ENCODE results near the gene TMEM272. TPM values are rescaled to one million over a fixed set of nuclear protein-coding genes. Genes with fewer than 3 reads are reported as not detected.

TMEM272 gene
- total and polyA plus RNA-seq, 2 of the 4 experiments (the other 2 are of a cell fraction): not detected

GRCh38 chr13:51803422-51804294 lies 41.3 kb downstream of the TMEM272 start, which contains the start of gene DHRS12:
DHRS12 (minus strand) TSS chr13:51804163; CDS start chr13:51799659, 4,504 bp downstream.
- H2BK120ac ChIP-seq (ENCODE audit: low read depth, low read length): peak within 1 kb of the TSS; percentile 54
- peak within 1 kb of the TSS; percentile 16; the same call in 1 of the 3 replicates for H2BK15ac ChIP-seq (ENCODE audit: low read depth, low read length)
- peak within 1 kb of the TSS; percentile 66 for H4K91ac ChIP-seq (ENCODE audit: insufficient read depth, low read depth, low read length)
- H4K20me1 ChIP-seq (ENCODE audit: insufficient read depth, low read length): no peaks in the 10 kb centered on the region
- BruUV-seq (replicated peaks): no TSS peak
- H3K4me3 ChIP-seq (ENCODE audit: insufficient read depth, low read depth, low read length): peak within 1 kb of the TSS; percentile 84
- peaks cover 4% of the 10 kb centered on the region for H3K4me1 ChIP-seq (ENCODE audit: control insufficient read depth, insufficient read depth, low read length)
- no peaks in the 10 kb centered on the region for H3K27me3 ChIP-seq (ENCODE audit: control insufficient read depth, insufficient read depth, low read length)
- intact Hi-C loops (cut with micrococcal nuclease) (loop anchor here (1.0 to 10.0 kb wide), 3 partner anchors 218 to 579 kb away; partner anchors contain the start of genes FAM124A and INTS6), dilution Hi-C loops (cut with HindIII; ENCODE audit: low sequenced_read_pairs, unreplicated experiment) (no loop called here), in situ Hi-C loops (cut with MboI; ENCODE audit: low sequenced_read_pairs) (no loop called here)
- peak within 1 kb of the TSS; percentile 64 for H3K9ac ChIP-seq (ENCODE audit: low read depth, low read length)
- peak within 1 kb of the TSS; percentile 71 for H2AK5ac ChIP-seq (ENCODE audit: low read depth, low read length)
- H3K36me3 ChIP-seq (ENCODE audit: control insufficient read depth, insufficient read depth, low read length): no peaks in the 10 kb centered on the region
- WGBS, 2 experiments (ENCODE audit: extremely low coverage in 2 of 2, insufficient read length in 1 of 2): 0% methylated on average over 44 of the region's 91 CpGs; no CpG with 5 or more reads in 1 of the 2 experiments
- H2AFZ ChIP-seq (replicated peaks; ENCODE audit: low read length, poor library complexity): peak within 1 kb of the TSS; percentile 98
- H2BK5ac ChIP-seq (ENCODE audit: low read depth, low read length, poor library complexity, severe bottlenecking): peak within 1 kb of the TSS; percentile 40
- peaks cover 4% of the 10 kb centered on the region; the same call in 1 of the 2 replicates for H3K9me1 ChIP-seq (ENCODE audit: insufficient read depth, low read length)
- H3K23ac ChIP-seq (ENCODE audit: low read depth, low read length): peak within 1 kb of the TSS; percentile 87
- TF ChIP-seq MAZ (IDR thresholded peaks at IDR 0.05; ENCODE audit: borderline replicate concordance, low read depth, low read length): peak; percentile 78; the same call in 1 of the 2 replicates
- TF ChIP-seq, protein P1, sequence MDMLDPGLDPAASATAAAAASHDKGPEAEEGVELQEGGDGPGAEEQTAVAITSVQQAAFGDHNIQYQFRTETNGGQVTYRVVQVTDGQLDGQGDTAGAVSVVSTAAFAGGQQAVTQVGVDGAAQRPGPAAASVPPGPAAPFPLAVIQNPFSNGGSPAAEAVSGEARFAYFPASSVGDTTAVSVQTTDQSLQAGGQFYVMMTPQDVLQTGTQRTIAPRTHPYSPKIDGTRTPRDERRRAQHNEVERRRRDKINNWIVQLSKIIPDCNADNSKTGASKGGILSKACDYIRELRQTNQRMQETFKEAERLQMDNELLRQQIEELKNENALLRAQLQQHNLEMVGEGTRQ (IDR thresholded peaks at IDR 0.05; ENCODE audit: low read depth, low read length): peak; percentile 85
- no peak; the same call in 1 of the 2 replicates for TF ChIP-seq CHD1 (IDR thresholded peaks at IDR 0.05; ENCODE audit: low read depth, low read length)
- TF ChIP-seq RAD21 (IDR thresholded peaks at IDR 0.05; ENCODE audit: low read length): peak; percentile 26; the same call in 1 of the 2 replicates
- no peak for TF ChIP-seq MAFK (IDR thresholded peaks at IDR 0.05; ENCODE audit: low read depth, low read length)
- TF ChIP-seq POLR2A (IDR thresholded peaks at IDR 0.05; ENCODE audit: low read depth, low read length): peak; percentile 94
- TF ChIP-seq MXI1 (IDR thresholded peaks at IDR 0.05; ENCODE audit: borderline replicate concordance, low read depth, low read length): 0 out of 2 replicates have a peak, but pooled peaks have one; percentile 29
- no peak for TF ChIP-seq RFX5 (IDR thresholded peaks at IDR 0.05; ENCODE audit: low read depth, low read length)
- TF ChIP-seq NFE2L2 (IDR thresholded peaks at IDR 0.05; ENCODE audit: low read depth, low read length): no peak
- peak; percentile 60; the same call in 1 of the 2 replicates for TF ChIP-seq CEBPB (IDR thresholded peaks at IDR 0.05; ENCODE audit: low read depth, low read length)
- ATAC-seq (ENCODE audit: low read depth) (peak; percentile 96), DNase-seq (peak; percentile 66)
- peak within 1 kb of the TSS; percentile 85 for H3K4ac ChIP-seq (ENCODE audit: low read depth, low read length)
- peak within 1 kb of the TSS; percentile 44 for H2BK20ac ChIP-seq (ENCODE audit: low read depth, low read length)
- H3K27ac ChIP-seq (ENCODE audit: insufficient read depth, low read length): peak within 1 kb of the TSS; percentile 40; the same call in 1 of the 2 replicates
- H3K18ac ChIP-seq (ENCODE audit: low read depth, low read length): peak within 1 kb of the TSS; percentile 45
- ChIA-PET CTCF (no interaction called here), POLR2A (ENCODE audit: unreplicated experiment) (interaction anchor here (0.5 to 1.5 kb wide), 2 partner anchors 186 to 350 kb away, joined by 6 to 7 read pairs; no protein-coding TSS in a partner anchor)
- peak within 1 kb of the TSS; percentile 61 for H4K5ac ChIP-seq (ENCODE audit: low read depth, low read length)
- peaks cover 0 to 9% of the 10 kb centered on the region in 2 experiments; a peak in 1 of 4 replicates for H3K79me1 ChIP-seq (ENCODE audit: low read depth in 1 of 2, low read length in 2 of 2)
- H2AK9ac ChIP-seq (replicated peaks; ENCODE audit: low read depth, low read length, poor library complexity): peak within 1 kb of the TSS; percentile 88
- peak within 1 kb of the TSS; percentile 91 for H3K4me2 ChIP-seq (ENCODE audit: low read depth, low read length)
- H3K14ac ChIP-seq (replicated peaks; ENCODE audit: low read depth, low read length): peak within 1 kb of the TSS; percentile 83
- no peaks in the 10 kb centered on the region for H3K9me3 ChIP-seq (ENCODE audit: control insufficient read depth, insufficient read depth, low read length)
- H4K8ac ChIP-seq (ENCODE audit: low read depth in 2 of 2, low read length in 2 of 2): peak within 1 kb of the TSS; percentile 73 to 92
- no peak within 1 kb of the TSS; the same call in 1 of the 2 replicates for H3K56ac ChIP-seq (ENCODE audit: extremely low read depth, insufficient read depth, low read length)
